BLaER1 treated with 17β-estradiol and CSF1 and Interleukin-3, amounts not matched to agents 10 nM and 100 nM (cell line): Measurements from ENCODE around the gene GPR155.
A peak's percentile ranks its signal among the peaks of the same experiment; 100 is the strongest.
"Not testable (repeated sequence)": the region's sequence is repeated elsewhere in the genome, so short reads cannot be mapped to it uniquely, and the experiment has no call there.

ENCODE experiments used
- H3K27ac ChIP-seq, 11 experiments: shearing (Covaris generic); formaldehyde crosslinking; 2 replicates each; pipeline ENCODE4 v1.8.1; 2022
- H3K27me3 ChIP-seq, 11 experiments: shearing (Covaris generic); formaldehyde crosslinking; 2 replicates each; pipeline ENCODE4 v1.8.1; 2022
- H3K36me3 ChIP-seq, 11 experiments: shearing (Covaris generic); formaldehyde crosslinking; 2 replicates each; pipeline ENCODE4 v1.8.1; 2022
- H3K4me1 ChIP-seq, 10 experiments: shearing (Covaris generic); formaldehyde crosslinking; 2 replicates each; pipeline ENCODE4 v1.8.1; 2022
- H3K4me2 ChIP-seq, 11 experiments: shearing (Covaris generic); formaldehyde crosslinking; 2 replicates each; pipeline ENCODE4 v1.8.1; 2022
- H3K4me3 ChIP-seq, 10 experiments: shearing (Covaris generic); formaldehyde crosslinking; 2 replicates each; pipeline ENCODE4 v1.8.1; 2022
- H3K9ac ChIP-seq, 11 experiments: shearing (Covaris generic); formaldehyde crosslinking; 2 replicates each; pipeline ENCODE4 v1.8.1; 2022
- H3K9me3 ChIP-seq, 11 experiments: shearing (Covaris generic); formaldehyde crosslinking; replicated peaks in 1 of 11; 2 replicates each; pipeline ENCODE4 v1.8.1; 2022
- H4K20me1 ChIP-seq, 11 experiments: shearing (Covaris generic); formaldehyde crosslinking; 2 replicates each; pipeline ENCODE4 v1.8.1; 2022
- Cebpa-rat ChIP-seq, 11 experiments: shearing (Covaris generic); IDR thresholded peaks; 2 replicates each; pipeline ENCODE4 v1.8.1; 2022

Gene GPR155

DNA sequence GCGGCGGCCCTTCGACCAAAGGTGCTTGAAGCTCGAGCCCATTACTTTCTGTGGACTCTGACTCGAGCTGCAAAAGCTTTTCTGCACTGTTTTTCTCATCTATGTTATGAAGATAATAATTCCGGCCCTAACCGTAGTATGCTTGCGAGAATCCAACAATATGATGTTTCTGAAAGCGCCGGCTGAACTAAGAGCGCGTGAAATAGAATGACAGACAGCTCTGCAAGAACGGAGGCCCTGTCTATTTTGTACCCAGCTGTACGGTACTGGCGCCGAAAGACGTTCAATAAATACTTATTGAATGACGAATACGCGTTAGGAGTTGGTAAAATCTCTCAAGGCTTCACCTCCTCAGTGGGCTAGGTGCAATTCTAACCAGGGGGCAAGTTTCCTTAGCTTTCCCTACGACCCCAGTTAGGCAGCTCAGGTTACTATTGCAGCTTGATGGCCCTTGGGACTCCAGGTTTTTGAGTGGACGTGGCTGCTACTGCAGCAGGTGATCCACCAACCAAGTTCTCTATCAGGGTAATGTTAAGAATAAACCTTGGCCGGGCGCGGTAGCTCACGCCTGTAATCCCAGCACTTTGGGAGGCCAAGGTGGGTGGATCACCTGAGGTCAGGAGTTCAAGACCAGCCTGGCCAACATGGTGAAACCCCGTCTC is 90.7 kb downstream of the GPR155 start:
- H3K4me3 ChIP-seq = peak overlapping the region; percentile 74 to 96 (median 86)
- peak overlapping the region; percentile 86 to 98 (median 93) for H3K4me2 ChIP-seq
- peaks cover 0 to 8% (median 0%) of the 10 kb centered on the region in 11 experiments; a peak in 2 of 22 replicates for H3K9me3 ChIP-seq
- peak overlapping the region; percentile 71 to 92 (median 85); a peak in 21 of 22 replicates for H3K27ac ChIP-seq
- TF ChIP-seq Cebpa-rat (IDR thresholded peaks at IDR 0.05) = no peak
- peaks cover 0 to 19% (median 5%) of the 10 kb centered on the region in 11 experiments; a peak in 8 of 22 replicates for H4K20me1 ChIP-seq
- H3K4me1 ChIP-seq = peaks cover 16 to 32% (median 27%) of the 10 kb centered on the region in 10 experiments
- H3K36me3 ChIP-seq = peaks cover 16 to 43% (median 31%) of the 10 kb centered on the region in 11 experiments
- peak overlapping the region; percentile 77 to 92 (median 84) for H3K9ac ChIP-seq
- H3K27me3 ChIP-seq = no peaks in the 10 kb centered on the region

DNA sequence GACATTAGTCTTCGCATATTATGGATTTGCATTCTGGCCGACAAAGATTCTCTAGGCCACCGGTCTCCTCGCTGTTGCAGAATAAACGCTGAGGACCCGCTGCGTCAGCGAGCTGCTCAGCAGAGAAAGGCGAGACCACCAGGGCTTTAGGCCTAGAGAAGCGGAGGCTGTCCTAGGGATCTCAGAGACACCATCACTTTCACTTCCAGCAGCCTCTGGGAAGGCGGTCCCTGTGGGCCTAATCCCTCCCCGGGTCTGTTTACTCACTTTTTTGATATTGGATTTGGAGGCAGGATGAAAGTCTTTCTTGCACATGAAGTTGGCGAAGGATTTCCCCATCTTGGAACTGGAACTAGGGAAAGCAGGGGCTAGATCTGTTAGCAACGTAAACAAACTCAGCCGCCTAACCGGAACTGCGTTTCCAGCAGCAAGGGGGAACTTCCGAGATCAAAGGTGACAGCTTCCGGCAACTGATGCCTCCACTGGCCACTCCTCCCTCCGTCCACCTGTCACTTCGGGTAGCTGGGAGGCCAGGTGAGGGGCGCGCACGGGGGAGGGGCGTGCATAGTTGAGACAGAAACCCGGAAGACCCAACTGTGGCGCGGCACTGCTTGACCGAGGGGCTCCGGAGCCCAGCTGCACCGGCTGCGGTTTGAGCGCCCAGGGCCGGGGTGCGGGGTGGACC is 91.4 kb downstream of the GPR155 start, which contains the start of gene SCRN3:
TSS of gene SCRN3 (plus strand) at position 447 of the 685 bp plus-strand sequence. CDS start 2,554 bp downstream, outside the sequence.
- TF ChIP-seq Cebpa-rat (IDR thresholded peaks at IDR 0.05) = no peak
- peaks cover 22 to 43% (median 34%) of the 10 kb centered on the region in 11 experiments for H3K36me3 ChIP-seq
- H3K9ac ChIP-seq = peak within 1 kb of the TSS; percentile 77 to 92 (median 84)
- peaks cover 16 to 32% (median 27%) of the 10 kb centered on the region in 10 experiments for H3K4me1 ChIP-seq
- H3K27ac ChIP-seq = peak within 1 kb of the TSS; percentile 71 to 92 (median 85)
- H4K20me1 ChIP-seq = peaks cover 0 to 22% (median 7%) of the 10 kb centered on the region in 11 experiments; a peak in 8 of 22 replicates
- H3K4me3 ChIP-seq = peak within 1 kb of the TSS; percentile 74 to 96 (median 86)
- H3K27me3 ChIP-seq = no peaks in the 10 kb centered on the region
- peaks cover 0 to 10% (median 0%) of the 10 kb centered on the region in 11 experiments; a peak in 3 of 22 replicates for H3K9me3 ChIP-seq
- peak within 1 kb of the TSS; percentile 86 to 98 (median 93) for H3K4me2 ChIP-seq

GRCh38 chr2:174392706-174393105 is 94.1 kb downstream of the GPR155 start:
- TF ChIP-seq Cebpa-rat (IDR thresholded peaks at IDR 0.05) = no peak
- Histone ChIP-seq H3K4me1 (peaks cover 16 to 32% (median 27%) of the 10 kb centered on the region in 10 experiments), H3K9ac (no peak overlapping the region), H3K27me3 (no peaks in the 10 kb centered on the region), H3K36me3 (peaks cover 37 to 59% (median 54%) of the 10 kb centered on the region in 11 experiments), H3K27ac (no peak overlapping the region), H4K20me1 (peaks cover 0 to 46% (median 13%) of the 10 kb centered on the region in 11 experiments; a peak in 9 of 22 replicates), H3K4me3 (no peak overlapping the region), H3K9me3 (peaks cover 0 to 37% (median 0%) of the 10 kb centered on the region in 11 experiments; a peak in 6 of 22 replicates), H3K4me2 (peak overlapping the region in 5 of 11 experiments; percentile 0 to 97 (median 88); a peak in 5 of 22 replicates)

DNA sequence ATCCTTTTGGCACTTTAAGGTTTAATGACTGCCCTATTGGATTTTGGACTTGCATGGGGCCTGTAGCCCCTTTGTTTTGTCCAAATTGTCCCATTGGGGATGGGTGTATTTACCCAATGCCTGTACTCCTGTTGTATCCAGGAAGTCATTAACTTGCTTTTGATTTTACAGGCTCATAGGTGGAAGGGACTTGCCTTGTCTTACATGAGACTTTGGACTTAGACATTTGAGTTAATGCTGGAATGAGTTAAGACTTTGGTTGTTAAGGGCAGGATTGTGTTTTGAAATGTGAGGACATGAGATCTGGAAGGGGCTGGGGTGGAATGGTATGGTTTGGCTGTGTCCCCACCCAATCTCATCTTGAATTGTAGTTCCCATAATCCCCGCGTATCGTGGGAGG is 96.5 kb downstream of the GPR155 start:
- not testable (repeated sequence) for H3K27ac ChIP-seq, H3K4me3 ChIP-seq, H3K27me3 ChIP-seq, H3K9ac ChIP-seq, H3K4me2 ChIP-seq
- H3K9me3 ChIP-seq = peaks cover 0 to 45% (median 0%) of the 10 kb centered on the region in 11 experiments; a peak in 6 of 22 replicates
- peaks cover 0 to 46% (median 13%) of the 10 kb centered on the region in 11 experiments; a peak in 9 of 22 replicates for H4K20me1 ChIP-seq
- H3K36me3 ChIP-seq = peaks cover 55 to 83% (median 76%) of the 10 kb centered on the region in 11 experiments
- peaks cover 10 to 23% (median 19%) of the 10 kb centered on the region in 10 experiments; a peak in 19 of 20 replicates for H3K4me1 ChIP-seq

GRCh38 chr2:174389542-174389941 is 97.3 kb downstream of the GPR155 start:
- Histone ChIP-seq H3K9ac (no peak overlapping the region), H3K27ac (no peak overlapping the region), H3K4me3 (no peak overlapping the region), H3K4me2 (no peak overlapping the region), H3K4me1 (peaks cover 8 to 20% (median 15%) of the 10 kb centered on the region in 10 experiments; a peak in 19 of 20 replicates), H3K36me3 (peaks cover 60 to 91% (median 83%) of the 10 kb centered on the region in 11 experiments), H4K20me1 (peaks cover 0 to 46% (median 13%) of the 10 kb centered on the region in 11 experiments; a peak in 9 of 22 replicates), H3K27me3 (no peaks in the 10 kb centered on the region), H3K9me3 (peaks cover 0 to 52% (median under 1%) of the 10 kb centered on the region in 11 experiments; a peak in 10 of 22 replicates)
- no peak for TF ChIP-seq Cebpa-rat (IDR thresholded peaks at IDR 0.05)

GRCh38 chr2:174388706-174389105 is 98.1 kb downstream of the GPR155 start:
- H3K4me1 ChIP-seq = peaks cover 0 to 18% (median 10%) of the 10 kb centered on the region in 10 experiments; a peak in 18 of 20 replicates
- peak overlapping the region in 2 of 11 experiments; percentile 38 to 46; a peak in 2 of 22 replicates for H3K27ac ChIP-seq
- H4K20me1 ChIP-seq = peaks cover 0 to 46% (median 13%) of the 10 kb centered on the region in 11 experiments; a peak in 9 of 22 replicates
- H3K9me3 ChIP-seq = peaks cover 0 to 61% (median 8%) of the 10 kb centered on the region in 11 experiments; a peak in 10 of 22 replicates
- H3K4me3 ChIP-seq, H3K4me2 ChIP-seq, H3K9ac ChIP-seq, H3K27me3 ChIP-seq: not testable (repeated sequence)
- H3K36me3 ChIP-seq = peaks cover 68 to 99% (median 90%) of the 10 kb centered on the region in 11 experiments

DNA sequence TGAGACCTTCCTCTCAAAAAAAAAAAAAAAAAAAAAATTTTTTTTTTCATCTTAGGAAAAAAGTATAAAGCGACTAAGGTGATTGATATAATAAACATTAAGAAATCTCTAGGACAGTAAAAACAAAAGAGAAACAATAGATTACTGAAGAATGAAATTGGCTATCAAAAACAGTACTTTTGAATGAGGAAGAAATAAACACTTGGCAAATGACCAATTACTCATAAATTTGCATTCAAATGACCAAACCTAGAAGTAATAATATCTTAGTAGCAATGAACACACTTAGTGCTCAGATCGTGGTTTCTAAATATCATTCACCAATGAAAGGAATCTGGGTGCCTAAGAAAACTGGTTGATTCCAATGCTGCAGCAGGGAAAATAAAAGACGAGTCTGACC is 101.6 kb downstream of the GPR155 start:
- Histone ChIP-seq H3K27me3 (no peaks in the 10 kb centered on the region), H3K36me3 (peaks cover 66 to 100% (median 88%) of the 10 kb centered on the region in 11 experiments), H3K9me3 (peaks cover 0 to 58% (median 8%) of the 10 kb centered on the region in 11 experiments; a peak in 10 of 22 replicates), H3K27ac (peak overlapping the region in 1 of 11 experiments; percentile 71; a peak in 1 of 22 replicates), H3K4me3 (no peak overlapping the region), H3K9ac (no peak overlapping the region), H4K20me1 (peaks cover 0 to 22% (median 4%) of the 10 kb centered on the region in 11 experiments; a peak in 7 of 22 replicates), H3K4me2 (no peak overlapping the region), H3K4me1 (peaks cover 0 to 16% (median 6%) of the 10 kb centered on the region in 10 experiments; a peak in 10 of 20 replicates)
- TF ChIP-seq Cebpa-rat (IDR thresholded peaks at IDR 0.05) = no peak

- Histone ChIP-seq H3K9me3 (peaks cover 0 to 43% (median 8%) of the 10 kb centered on the region in 11 experiments; a peak in 10 of 22 replicates), H3K4me2 (peak overlapping the region in 5 of 11 experiments; percentile 29 to 48 (median 33); a peak in 9 of 22 replicates), H3K9ac (no peak overlapping the region; a peak in 1 of 22 replicates), H4K20me1 (peaks cover 0 to 16% (median 2%) of the 10 kb centered on the region in 11 experiments; a peak in 7 of 22 replicates), H3K4me1 (peaks cover 0 to 16% (median 6%) of the 10 kb centered on the region in 10 experiments; a peak in 10 of 20 replicates), H3K27ac (peak overlapping the region in 9 of 11 experiments; percentile 38 to 71 (median 60); a peak in 15 of 22 replicates), H3K4me3 (no peak overlapping the region), H3K27me3 (no peaks in the 10 kb centered on the region), H3K36me3 (peaks cover 66 to 100% (median 87%) of the 10 kb centered on the region in 11 experiments)
- TF ChIP-seq Cebpa-rat (IDR thresholded peaks at IDR 0.05) = no peak
Observed at GRCh38 chr2:174383796-174384195, 103.0 kb downstream of the GPR155 start.
